SU-DHL-6 (cell line): ENCODE measurements around the gene DEFB114.

Source experiments
- EZH2phosphoT487 ChIP-seq: fragments of 200-600 bp; sonication (generic), shearing (Covaris generic); conservative IDR thresholded peaks from 2 replicates; pipeline ENCODE4 v1.6.1; 2018; ENCODE audit warnings: mild to moderate bottlenecking, antibody characterized with exemption, low read length, moderate library complexity, mixed read lengths
- TF ChIP-seq, protein P1 (sequence below): fragments of 200-600 bp; sonication (generic); IDR thresholded peaks from one replicate; pipeline ENCODE4 v1.5.1; 2017; ENCODE audit warnings: antibody characterized with exemption, mild to moderate bottlenecking, low read length, moderate library complexity; ENCODE audit not compliant: insufficient read depth, poor library complexity, severe bottlenecking

- TF ChIP-seq, protein P1, sequence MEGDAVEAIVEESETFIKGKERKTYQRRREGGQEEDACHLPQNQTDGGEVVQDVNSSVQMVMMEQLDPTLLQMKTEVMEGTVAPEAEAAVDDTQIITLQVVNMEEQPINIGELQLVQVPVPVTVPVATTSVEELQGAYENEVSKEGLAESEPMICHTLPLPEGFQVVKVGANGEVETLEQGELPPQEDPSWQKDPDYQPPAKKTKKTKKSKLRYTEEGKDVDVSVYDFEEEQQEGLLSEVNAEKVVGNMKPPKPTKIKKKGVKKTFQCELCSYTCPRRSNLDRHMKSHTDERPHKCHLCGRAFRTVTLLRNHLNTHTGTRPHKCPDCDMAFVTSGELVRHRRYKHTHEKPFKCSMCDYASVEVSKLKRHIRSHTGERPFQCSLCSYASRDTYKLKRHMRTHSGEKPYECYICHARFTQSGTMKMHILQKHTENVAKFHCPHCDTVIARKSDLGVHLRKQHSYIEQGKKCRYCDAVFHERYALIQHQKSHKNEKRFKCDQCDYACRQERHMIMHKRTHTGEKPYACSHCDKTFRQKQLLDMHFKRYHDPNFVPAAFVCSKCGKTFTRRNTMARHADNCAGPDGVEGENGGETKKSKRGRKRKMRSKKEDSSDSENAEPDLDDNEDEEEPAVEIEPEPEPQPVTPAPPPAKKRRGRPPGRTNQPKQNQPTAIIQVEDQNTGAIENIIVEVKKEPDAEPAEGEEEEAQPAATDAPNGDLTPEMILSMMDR: no peak
- no peak for TF ChIP-seq EZH2phosphoT487
Measured at GRCh38 chr6:50007819-50008218, 43.9 kb upstream of the DEFB114 start.
